Mesothelial cell of epicardium (in vitro differentiated cells): Measurements from ENCODE around the gene CYP21A2. TPM values are rescaled to one million over a fixed set of nuclear protein-coding genes. Genes with fewer than 3 reads are reported as not detected.
"Not testable (repeated sequence)": the region's sequence is repeated elsewhere in the genome, so short reads cannot be mapped to it uniquely, and the experiment has no call there.

Experiments used
- DNase-seq, 2 experiments: peaks; one replicate each; pipeline ENCODE4 v3.0.0; 2021; ENCODE audit warnings: low spot score in 2 of 2; ENCODE audit not compliant: unreplicated experiment in 2 of 2
- H3K27ac Mint-ChIP-seq: 2 replicates; pipeline ENCODE4 v1.8.0; 2021; ENCODE audit warnings: mixed read lengths
- H3K27me3 Mint-ChIP-seq: 2 replicates; pipeline ENCODE4 v1.8.0; 2021; ENCODE audit warnings: low read depth, mixed read lengths
- H3K36me3 Mint-ChIP-seq: 2 replicates; pipeline ENCODE4 v1.8.0; 2021; ENCODE audit warnings: mixed read lengths
- H3K4me1 Mint-ChIP-seq: 2 replicates; pipeline ENCODE4 v1.8.0; 2021; ENCODE audit warnings: mixed read lengths
- H3K4me3 Mint-ChIP-seq: 2 replicates; pipeline ENCODE4 v1.8.0; 2021; ENCODE audit warnings: mild to moderate bottlenecking, moderate library complexity, mixed read lengths
- H3K9me3 Mint-ChIP-seq: 2 replicates; pipeline ENCODE4 v1.8.0; 2021; ENCODE audit warnings: mixed read lengths
- total RNA-seq: library from RNA; stranded (reverse); gene quantifications from 3 replicates; pipeline ENCODE4 v1.2.1, GENCODE V29; 2021

Gene CYP21A2
- total RNA-seq, 1 donor from 2014 or later, result 0.58 TPM

DNA sequence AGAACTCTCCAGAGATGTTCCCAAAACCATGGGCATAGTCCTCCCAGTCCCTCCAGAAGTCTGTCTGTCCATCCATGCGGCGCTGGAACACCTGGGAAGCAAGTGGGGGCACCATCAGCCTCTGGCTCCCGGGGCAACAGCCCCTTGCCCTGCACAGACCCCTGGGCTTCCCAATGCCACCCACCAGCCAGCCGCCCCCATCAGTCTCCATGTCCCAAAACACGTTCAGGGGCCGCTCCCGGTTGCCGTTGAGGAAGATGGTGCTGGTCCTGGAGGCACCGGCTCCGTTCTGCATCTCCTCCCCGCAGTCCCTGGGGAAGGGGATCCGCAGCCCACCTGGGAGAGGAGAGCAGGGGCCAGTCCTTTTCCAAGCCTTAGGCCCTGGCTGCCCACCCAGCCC lies 28.7 kb upstream of the CYP21A2 start:
- not testable (repeated sequence) for H3K27ac Mint-ChIP-seq, H3K9me3 Mint-ChIP-seq, H3K4me3 Mint-ChIP-seq, H3K4me1 Mint-ChIP-seq, H3K27me3 Mint-ChIP-seq, H3K36me3 Mint-ChIP-seq
- peak in 1 of 2 experiments; percentile 13 for DNase-seq

DNA sequence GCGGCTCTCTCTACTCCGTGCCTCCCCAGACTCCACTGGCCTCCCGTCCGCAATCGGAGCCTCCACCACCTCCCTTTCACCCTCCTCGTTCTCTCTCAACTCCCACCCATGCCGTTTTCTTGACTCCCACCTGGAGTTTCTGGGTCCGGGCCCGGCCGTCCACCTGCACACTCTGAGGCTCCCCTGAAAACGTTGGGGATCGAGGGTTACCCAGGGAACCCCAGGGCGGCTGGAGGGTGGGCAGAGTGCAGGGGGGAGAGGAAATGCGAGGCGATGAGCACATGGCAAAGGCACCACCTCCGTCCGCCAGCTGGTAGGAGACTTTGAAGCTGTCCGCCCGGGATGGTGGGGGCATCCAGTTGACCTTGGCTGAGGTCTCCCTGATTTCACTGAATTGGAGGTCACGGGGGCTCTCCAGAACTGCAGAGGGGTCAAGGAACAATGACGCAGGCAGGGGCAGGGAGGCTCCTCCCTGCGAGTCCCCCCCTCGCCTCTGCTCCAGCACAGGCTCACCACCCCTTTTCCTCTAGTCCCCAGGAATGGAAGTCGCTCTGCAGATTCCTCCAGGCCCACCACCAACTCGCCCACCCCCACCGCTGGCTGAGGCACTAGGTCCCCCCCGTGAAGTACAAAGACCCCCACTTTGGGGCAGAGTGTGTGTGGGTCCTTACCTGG lies 27.2 kb upstream of the CYP21A2 start:
- not testable (repeated sequence) for H3K9me3 Mint-ChIP-seq, H3K4me1 Mint-ChIP-seq, H3K4me3 Mint-ChIP-seq, H3K27ac Mint-ChIP-seq, H3K27me3 Mint-ChIP-seq, H3K36me3 Mint-ChIP-seq
- DNase-seq, result peak in 1 of 2 experiments; percentile 6

DNA sequence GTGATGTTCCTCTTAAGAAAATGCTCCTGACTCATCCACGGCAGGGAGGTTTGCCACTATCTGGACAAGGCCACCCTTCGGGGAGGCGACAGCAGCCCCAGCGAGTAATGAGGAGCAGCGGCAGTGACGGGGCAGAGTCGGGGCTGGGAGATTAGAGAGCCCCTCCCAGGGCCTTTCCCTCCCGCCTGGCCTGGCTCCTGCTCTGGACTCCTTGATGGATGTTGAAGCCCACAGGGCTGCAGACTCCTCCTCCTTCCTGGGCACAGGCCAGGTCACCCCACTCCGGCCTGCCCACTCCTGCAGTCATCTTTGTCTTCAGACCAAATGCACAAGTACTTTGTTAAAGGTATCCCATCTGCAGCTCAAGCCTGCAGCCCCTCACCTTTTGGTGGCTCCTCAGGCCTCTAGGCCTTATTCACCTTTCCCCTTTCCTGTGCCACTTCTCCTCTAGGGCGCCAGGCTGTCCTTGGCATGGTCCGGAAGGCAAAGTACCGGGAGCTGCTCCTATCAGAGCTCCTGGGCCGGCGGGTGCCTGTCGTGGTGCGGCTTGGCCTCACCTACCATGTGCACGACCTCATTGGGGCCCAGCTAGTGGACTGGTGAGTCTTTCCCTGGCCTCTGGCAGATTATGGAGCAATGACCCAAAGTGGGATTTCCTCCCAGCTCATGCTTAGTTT lies 25.1 kb upstream of the CYP21A2 start:
- not testable (repeated sequence) for H3K9me3 Mint-ChIP-seq, H3K27me3 Mint-ChIP-seq, H3K4me3 Mint-ChIP-seq, H3K4me1 Mint-ChIP-seq, H3K27ac Mint-ChIP-seq, H3K36me3 Mint-ChIP-seq
- peak in 1 of 2 experiments; percentile 5 for DNase-seq

DNA sequence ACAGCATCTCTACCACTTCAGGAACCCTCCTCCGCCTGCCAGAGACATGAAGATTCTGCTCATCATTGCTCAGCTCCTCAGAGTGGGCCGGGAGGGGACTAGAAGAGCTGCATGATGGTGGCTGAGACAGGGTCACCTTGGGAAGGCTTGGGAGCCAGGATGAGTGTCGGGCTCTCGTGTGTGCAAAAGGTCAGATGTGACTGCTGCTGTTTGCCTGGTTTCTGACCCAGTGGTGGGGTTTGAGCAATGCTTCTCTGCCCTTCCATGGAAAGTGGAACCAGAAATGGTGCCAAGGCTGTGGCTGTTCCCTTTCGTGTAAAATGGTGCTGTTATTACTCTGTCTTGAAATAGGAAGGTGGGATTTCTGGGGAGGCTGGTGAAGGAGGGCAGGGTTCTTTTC lies 24.5 kb upstream of the CYP21A2 start:
- not testable (repeated sequence) for H3K4me1 Mint-ChIP-seq, H3K4me3 Mint-ChIP-seq, H3K36me3 Mint-ChIP-seq, DNase-seq, H3K9me3 Mint-ChIP-seq, H3K27me3 Mint-ChIP-seq, H3K27ac Mint-ChIP-seq

DNA sequence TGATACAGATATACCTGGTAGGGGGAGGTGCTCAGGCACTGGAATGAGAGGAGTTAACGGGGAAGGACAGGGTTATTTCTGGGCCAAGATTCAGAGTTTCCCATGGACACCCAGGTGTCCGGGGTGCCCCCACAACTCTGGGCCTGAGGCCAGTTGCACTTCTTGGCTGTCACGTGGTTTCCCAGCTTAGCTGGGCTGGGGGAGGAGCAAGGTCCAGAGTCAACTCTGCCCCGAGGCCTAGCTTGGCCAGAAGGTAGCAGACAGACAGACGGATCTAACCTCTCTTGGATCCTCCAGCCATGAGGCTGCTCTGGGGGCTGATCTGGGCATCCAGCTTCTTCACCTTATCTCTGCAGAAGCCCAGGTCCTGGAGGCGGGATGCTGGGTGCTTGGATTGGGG lies 23.7 kb upstream of the CYP21A2 start, which contains the start of gene C4B:
TSS of gene C4B (plus strand) at position 249 of the 400 bp plus-strand sequence. CDS start at position 300, 51 bp downstream.
- not testable (repeated sequence) for H3K36me3 Mint-ChIP-seq, H3K9me3 Mint-ChIP-seq, H3K27me3 Mint-ChIP-seq, DNase-seq, H3K27ac Mint-ChIP-seq, H3K4me1 Mint-ChIP-seq, H3K4me3 Mint-ChIP-seq

DNA sequence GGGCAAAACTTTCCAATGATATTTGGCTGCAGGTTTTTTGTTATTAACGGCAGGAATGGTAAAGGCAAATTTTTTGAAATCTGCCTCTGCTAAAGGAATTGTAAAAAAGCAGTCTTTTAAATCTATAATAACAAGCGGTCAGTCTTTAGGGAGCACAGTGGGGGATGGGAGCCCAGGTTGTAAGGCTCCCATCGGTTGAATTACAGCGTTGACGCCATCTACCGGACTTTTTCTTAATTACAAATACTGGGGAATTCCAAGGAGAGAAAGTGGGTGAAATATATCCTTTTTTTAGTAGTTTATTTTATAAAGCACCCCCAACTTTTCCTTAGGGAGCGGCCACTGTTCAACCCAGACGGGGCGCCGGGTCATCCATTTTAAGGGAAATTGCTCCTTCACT lies 16.1 kb upstream of the CYP21A2 start:
- H3K9me3 Mint-ChIP-seq, H3K36me3 Mint-ChIP-seq, DNase-seq, H3K27ac Mint-ChIP-seq, H3K27me3 Mint-ChIP-seq, H3K4me1 Mint-ChIP-seq, H3K4me3 Mint-ChIP-seq: not testable (repeated sequence)

DNA sequence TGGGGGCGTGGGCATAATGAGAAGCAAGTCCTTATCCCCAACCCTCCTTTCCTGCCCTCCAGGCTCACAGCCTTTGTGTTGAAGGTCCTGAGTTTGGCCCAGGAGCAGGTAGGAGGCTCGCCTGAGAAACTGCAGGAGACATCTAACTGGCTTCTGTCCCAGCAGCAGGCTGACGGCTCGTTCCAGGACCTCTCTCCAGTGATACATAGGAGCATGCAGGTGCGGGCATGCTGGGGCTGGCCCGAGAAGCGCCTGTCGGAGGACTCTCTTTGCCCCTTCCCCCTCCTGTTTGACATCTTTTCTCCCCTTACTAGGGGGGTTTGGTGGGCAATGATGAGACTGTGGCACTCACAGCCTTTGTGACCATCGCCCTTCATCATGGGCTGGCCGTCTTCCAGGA lies 9.6 kb upstream of the CYP21A2 start:
- H3K4me1 Mint-ChIP-seq, H3K36me3 Mint-ChIP-seq: not testable (repeated sequence)

DNA sequence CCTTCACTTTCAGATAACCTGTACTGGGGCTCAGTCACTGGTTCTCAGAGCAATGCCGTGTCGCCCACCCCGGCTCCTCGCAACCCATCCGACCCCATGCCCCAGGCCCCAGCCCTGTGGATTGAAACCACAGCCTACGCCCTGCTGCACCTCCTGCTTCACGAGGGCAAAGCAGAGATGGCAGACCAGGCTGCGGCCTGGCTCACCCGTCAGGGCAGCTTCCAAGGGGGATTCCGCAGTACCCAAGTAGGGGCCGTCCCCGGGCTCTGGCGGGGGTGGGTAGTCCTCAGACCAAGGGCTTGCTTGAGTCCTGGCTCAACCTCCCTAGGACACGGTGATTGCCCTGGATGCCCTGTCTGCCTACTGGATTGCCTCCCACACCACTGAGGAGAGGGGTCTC lies 8.7 kb upstream of the CYP21A2 start:
- not testable (repeated sequence) for H3K27me3 Mint-ChIP-seq, H3K4me1 Mint-ChIP-seq, H3K4me3 Mint-ChIP-seq, DNase-seq, H3K36me3 Mint-ChIP-seq, H3K9me3 Mint-ChIP-seq, H3K27ac Mint-ChIP-seq

More for the DNA sequence above, 9.6 kb upstream of the CYP21A2 start:
- H3K4me3 Mint-ChIP-seq, H3K27me3 Mint-ChIP-seq, H3K9me3 Mint-ChIP-seq, DNase-seq, H3K27ac Mint-ChIP-seq: not testable (repeated sequence)

DNA sequence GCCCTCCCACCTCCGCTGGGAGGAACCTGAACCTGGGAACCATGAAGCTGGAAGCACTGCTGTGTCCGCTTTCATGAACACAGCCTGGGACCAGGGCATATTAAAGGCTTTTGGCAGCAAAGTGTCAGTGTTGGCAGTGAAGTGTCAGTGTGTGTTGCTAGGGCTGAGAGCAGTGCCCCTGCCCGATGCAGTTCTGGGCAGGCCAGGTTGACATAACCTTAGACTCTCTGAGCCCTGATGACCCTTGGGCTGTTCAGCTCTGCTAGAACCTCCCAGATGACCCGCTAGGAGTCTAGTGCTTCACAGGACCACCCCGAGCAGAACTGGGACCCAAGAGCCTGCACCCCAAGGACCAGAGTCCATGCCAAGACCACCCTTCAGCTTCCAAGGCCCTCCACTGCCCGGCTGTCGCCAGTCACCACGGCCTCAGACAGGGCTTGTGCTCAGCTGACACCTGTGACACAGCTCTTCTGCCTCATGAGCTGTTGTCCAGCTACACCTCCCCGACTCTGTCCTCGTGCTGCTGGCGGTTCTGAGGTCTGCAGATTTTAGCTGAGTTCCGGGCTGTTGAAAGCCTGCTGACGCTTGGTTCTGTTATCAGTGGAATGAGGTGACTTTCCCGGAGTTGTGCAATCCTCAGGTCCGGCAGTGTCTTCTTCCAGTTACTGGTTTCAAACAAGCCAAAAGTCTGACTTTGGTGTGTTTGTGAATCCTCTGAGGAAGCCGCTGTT lies 2.8 kb upstream of the CYP21A2 start:
- H3K9me3 Mint-ChIP-seq, H3K36me3 Mint-ChIP-seq, H3K4me1 Mint-ChIP-seq, H3K4me3 Mint-ChIP-seq, DNase-seq, H3K27ac Mint-ChIP-seq, H3K27me3 Mint-ChIP-seq: not testable (repeated sequence)

DNA sequence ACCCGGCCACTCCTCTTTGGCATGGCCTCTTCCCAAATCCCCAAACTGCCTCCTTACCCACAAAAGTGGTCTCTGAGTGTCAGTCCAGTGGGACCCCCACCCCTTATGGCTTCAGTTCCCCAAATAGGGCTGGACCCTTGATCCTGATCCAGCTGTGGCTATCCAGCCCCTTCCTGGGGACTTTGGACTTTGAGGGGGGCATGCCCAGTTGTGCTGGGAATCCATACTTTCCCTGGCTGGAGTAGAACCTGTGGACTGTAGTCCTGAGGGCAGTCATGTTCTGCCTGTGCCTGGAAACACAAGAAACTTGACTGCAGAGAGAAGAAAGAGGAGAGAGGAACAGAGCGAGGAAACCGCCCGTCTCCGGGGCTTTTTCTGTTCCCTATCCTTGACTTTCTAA lies 1.1 kb upstream of the CYP21A2 start:
- not testable (repeated sequence) for H3K36me3 Mint-ChIP-seq

DNA sequence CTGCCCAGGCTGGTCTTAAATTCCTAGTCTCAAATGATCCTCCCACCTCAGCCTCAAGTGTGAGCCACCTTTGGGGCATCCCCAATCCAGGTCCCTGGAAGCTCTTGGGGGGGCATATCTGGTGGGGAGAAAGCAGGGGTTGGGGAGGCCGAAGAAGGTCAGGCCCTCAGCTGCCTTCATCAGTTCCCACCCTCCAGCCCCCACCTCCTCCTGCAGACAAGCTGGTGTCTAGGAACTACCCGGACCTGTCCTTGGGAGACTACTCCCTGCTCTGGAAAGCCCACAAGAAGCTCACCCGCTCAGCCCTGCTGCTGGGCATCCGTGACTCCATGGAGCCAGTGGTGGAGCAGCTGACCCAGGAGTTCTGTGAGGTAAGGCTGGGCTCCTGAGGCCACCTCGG lies 663 bp downstream of the CYP21A2 start:
- not testable (repeated sequence) for H3K4me3 Mint-ChIP-seq, H3K4me1 Mint-ChIP-seq, H3K36me3 Mint-ChIP-seq, H3K27me3 Mint-ChIP-seq, DNase-seq, H3K9me3 Mint-ChIP-seq, H3K27ac Mint-ChIP-seq

More for the DNA sequence above, 1.1 kb upstream of the CYP21A2 start:
- H3K27me3 Mint-ChIP-seq, H3K9me3 Mint-ChIP-seq, H3K27ac Mint-ChIP-seq, H3K4me3 Mint-ChIP-seq, H3K4me1 Mint-ChIP-seq, DNase-seq: not testable (repeated sequence)

DNA sequence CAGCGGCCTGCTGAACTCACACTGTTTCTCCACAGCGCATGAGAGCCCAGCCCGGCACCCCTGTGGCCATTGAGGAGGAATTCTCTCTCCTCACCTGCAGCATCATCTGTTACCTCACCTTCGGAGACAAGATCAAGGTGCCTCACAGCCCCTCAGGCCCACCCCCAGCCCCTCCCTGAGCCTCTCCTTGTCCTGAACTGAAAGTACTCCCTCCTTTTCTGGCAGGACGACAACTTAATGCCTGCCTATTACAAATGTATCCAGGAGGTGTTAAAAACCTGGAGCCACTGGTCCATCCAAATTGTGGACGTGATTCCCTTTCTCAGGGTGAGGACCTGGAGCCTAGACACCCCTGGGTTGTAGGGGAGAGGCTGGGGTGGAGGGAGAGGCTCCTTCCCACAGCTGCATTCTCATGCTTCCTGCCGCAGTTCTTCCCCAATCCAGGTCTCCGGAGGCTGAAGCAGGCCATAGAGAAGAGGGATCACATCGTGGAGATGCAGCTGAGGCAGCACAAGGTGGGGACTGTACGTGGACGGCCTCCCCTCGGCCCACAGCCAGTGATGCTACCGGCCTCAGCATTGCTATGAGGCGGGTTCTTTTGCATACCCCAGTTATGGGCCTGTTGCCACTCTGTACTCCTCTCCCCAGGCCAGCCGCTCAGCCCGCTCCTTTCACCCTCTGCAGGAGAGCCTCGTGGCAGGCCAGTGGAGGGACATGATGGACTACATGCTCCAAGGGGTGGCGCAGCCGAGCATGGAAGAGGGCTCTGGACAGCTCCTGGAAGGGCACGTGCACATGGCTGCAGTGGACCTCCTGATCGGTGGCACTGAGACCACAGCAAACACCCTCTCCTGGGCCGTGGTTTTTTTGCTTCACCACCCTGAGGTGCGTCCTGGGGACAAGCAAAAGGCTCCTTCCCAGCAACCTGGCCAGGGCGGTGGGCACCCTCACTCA lies 1.4 kb downstream of the CYP21A2 start:
- H3K4me3 Mint-ChIP-seq, H3K36me3 Mint-ChIP-seq, H3K27ac Mint-ChIP-seq, H3K9me3 Mint-ChIP-seq, H3K27me3 Mint-ChIP-seq, H3K4me1 Mint-ChIP-seq, DNase-seq: not testable (repeated sequence)

DNA sequence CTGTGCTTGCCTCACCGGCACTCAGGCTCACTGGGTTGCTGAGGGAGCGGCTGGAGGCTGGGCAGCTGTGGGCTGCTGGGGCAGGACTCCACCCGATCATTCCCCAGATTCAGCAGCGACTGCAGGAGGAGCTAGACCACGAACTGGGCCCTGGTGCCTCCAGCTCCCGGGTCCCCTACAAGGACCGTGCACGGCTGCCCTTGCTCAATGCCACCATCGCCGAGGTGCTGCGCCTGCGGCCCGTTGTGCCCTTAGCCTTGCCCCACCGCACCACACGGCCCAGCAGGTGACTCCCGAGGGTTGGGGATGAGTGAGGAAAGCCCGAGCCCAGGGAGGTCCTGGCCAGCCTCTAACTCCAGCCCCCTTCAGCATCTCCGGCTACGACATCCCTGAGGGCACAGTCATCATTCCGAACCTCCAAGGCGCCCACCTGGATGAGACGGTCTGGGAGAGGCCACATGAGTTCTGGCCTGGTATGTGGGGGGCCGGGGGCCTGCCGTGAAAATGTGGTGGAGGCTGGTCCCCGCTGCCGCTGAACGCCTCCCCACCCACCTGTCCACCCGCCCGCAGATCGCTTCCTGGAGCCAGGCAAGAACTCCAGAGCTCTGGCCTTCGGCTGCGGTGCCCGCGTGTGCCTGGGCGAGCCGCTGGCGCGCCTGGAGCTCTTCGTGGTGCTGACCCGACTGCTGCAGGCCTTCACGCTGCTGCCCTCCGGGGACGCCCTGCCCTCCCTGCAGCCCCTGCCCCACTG lies 2.3 kb downstream of the CYP21A2 start:
- not testable (repeated sequence) for H3K9me3 Mint-ChIP-seq, H3K36me3 Mint-ChIP-seq, H3K4me1 Mint-ChIP-seq, H3K27me3 Mint-ChIP-seq, H3K4me3 Mint-ChIP-seq, H3K27ac Mint-ChIP-seq, DNase-seq
